Natural killer cell (primary cell): ENCODE measurements around the gene APPL2. TPM values are rescaled to one million over a fixed set of nuclear protein-coding genes. Genes with fewer than 3 reads are reported as not detected.
"Not testable (repeated sequence)": the region's sequence is repeated elsewhere in the genome, so short reads cannot be mapped to it uniquely, and the experiment has no call there.

Experiments
- ATAC-seq, 3 donors: fragments of 150-1000 bp in 2 of 3; fragments of 200-7000 bp in 1 of 3; cut with Tn5 transposase; 1 replicate in 1 of 3; 2 replicates in 2 of 3; pipeline ENCODE4 v1.10.0; 2021; ENCODE audit warnings: mild to moderate bottlenecking in 2 of 3, moderate library complexity in 2 of 3
- DNase-seq, 2 donors: peaks; one replicate each; pipeline versions ENCODE4 v3.0.0 to v3.0.0-alpha.2; 2013 to 2021; ENCODE audit warnings: mixed read lengths in 1 of 2
- H3K27ac ChIP-seq: one replicate; pipeline ENCODE4 v1.5.1; 2013; ENCODE audit warnings: mild to moderate bottlenecking, low read length
- H3K27me3 ChIP-seq: one replicate; pipeline ENCODE4 v1.6.1; 2013; ENCODE audit warnings: low read length; ENCODE audit not compliant: control insufficient read depth, insufficient read depth
- H3K36me3 ChIP-seq: one replicate; pipeline ENCODE4 v1.6.1; 2013; ENCODE audit warnings: low read length; ENCODE audit not compliant: control insufficient read depth, insufficient read depth
- H3K4me1 ChIP-seq: one replicate; pipeline ENCODE4 v1.6.1; 2013; ENCODE audit warnings: low read length; ENCODE audit not compliant: control insufficient read depth, insufficient read depth
- H3K4me3 ChIP-seq: one replicate; pipeline ENCODE4 v1.5.1; 2013; ENCODE audit warnings: low read length
- H3K9me3 ChIP-seq: one replicate; pipeline ENCODE4 v1.6.1; 2013; ENCODE audit warnings: low read length; ENCODE audit not compliant: control insufficient read depth, insufficient read depth
- H3K27ac Mint-ChIP-seq, 2 donors: one replicate each; pipeline ENCODE4 v1.8.0; 2022; ENCODE audit warnings: mild to moderate bottlenecking in 2 of 2, mixed read lengths in 2 of 2, moderate library complexity in 1 of 2
- H3K27me3 Mint-ChIP-seq, 2 donors: one replicate each; pipeline ENCODE4 v1.8.0; 2022; ENCODE audit warnings: low read depth in 2 of 2, mixed read lengths in 2 of 2
- H3K36me3 Mint-ChIP-seq: one replicate; pipeline ENCODE4 v1.8.0; 2022; ENCODE audit warnings: mixed read lengths
- H3K4me1 Mint-ChIP-seq, 2 donors: one replicate each; pipeline ENCODE4 v1.8.0; 2022; ENCODE audit warnings: mixed read lengths in 2 of 2
- H3K4me3 Mint-ChIP-seq: one replicate; pipeline ENCODE4 v1.8.0; 2022; ENCODE audit warnings: mild to moderate bottlenecking, moderate library complexity, mixed read lengths
- H3K9me3 Mint-ChIP-seq, 2 donors: one replicate each; pipeline ENCODE4 v1.8.0; 2022; ENCODE audit warnings: mixed read lengths in 2 of 2
- WGBS: methylation state at CpG from one replicate; pipeline ENCODE4 v1.1.7; 2013; ENCODE audit warnings: missing lambda C conversion rate; ENCODE audit not compliant: insufficient coverage; 5-methylcytosine and 5-hydroxymethylcytosine counted together
- intact Hi-C: fragments of 100-400 bp; cut with micrococcal nuclease; formaldehyde crosslinking; loops from one replicate; pipeline ENCODE4 v1.14.2; 2022
- total RNA-seq, 4 donors: library from RNA; stranded (reverse); fragments of 120-200 nt in 1 of 4; gene quantifications; one replicate each; pipeline versions ENCODE4 v1.2.3 to v1.2.4, GENCODE V29; 2013 to 2022
- TF ChIP-seq, protein P1 (sequence below): fragments of 200-600 bp; IDR thresholded peaks from one replicate; pipeline ENCODE4 v1.8.0; 2022; ENCODE audit warnings: antibody characterized with exemption

APPL2 gene
- total RNA-seq, 3 donors from 2014 or later (not counting 1 experiment from before 2014, with no cell fraction given) = 56.0 to 65.9 (median 64.2) TPM

DNA sequence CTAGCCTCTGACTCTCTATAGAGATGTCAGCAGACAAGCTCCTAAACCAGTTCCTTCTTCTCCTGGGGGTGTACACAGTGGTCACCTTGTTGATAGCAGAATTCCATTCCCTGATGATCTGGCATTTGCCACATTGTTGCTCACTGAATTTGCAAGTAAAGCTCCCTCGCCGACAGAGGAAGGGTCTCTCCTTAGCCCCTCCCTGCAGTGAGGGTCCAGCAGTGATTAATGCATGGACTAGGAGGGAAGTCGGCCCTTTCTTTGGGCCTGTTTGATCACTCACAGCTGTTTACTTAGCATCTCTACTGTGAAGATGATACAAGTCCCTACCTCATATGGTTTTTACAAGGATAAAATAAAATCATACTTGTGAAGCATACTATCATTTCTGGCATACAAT is 23.3 kb upstream of the APPL2 start:
- Histone ChIP-seq H3K4me3 (no peak overlapping the region), H3K4me1 (no peaks in the 10 kb centered on the region), H3K36me3 (no peaks in the 10 kb centered on the region), H3K27ac (no peak overlapping the region), H3K9me3 (no peaks in the 10 kb centered on the region), H3K27me3 (no peaks in the 10 kb centered on the region)
- TF ChIP-seq, protein P1, sequence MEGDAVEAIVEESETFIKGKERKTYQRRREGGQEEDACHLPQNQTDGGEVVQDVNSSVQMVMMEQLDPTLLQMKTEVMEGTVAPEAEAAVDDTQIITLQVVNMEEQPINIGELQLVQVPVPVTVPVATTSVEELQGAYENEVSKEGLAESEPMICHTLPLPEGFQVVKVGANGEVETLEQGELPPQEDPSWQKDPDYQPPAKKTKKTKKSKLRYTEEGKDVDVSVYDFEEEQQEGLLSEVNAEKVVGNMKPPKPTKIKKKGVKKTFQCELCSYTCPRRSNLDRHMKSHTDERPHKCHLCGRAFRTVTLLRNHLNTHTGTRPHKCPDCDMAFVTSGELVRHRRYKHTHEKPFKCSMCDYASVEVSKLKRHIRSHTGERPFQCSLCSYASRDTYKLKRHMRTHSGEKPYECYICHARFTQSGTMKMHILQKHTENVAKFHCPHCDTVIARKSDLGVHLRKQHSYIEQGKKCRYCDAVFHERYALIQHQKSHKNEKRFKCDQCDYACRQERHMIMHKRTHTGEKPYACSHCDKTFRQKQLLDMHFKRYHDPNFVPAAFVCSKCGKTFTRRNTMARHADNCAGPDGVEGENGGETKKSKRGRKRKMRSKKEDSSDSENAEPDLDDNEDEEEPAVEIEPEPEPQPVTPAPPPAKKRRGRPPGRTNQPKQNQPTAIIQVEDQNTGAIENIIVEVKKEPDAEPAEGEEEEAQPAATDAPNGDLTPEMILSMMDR = no peak
- H3K9me3 Mint-ChIP-seq = no peaks in the 10 kb centered on the region
- H3K27me3 Mint-ChIP-seq = peaks cover 12 to 24% of the 10 kb centered on the region in 2 donors
- H3K4me1 Mint-ChIP-seq = peaks cover 0 to 1% of the 10 kb centered on the region in 2 donors
- 95% methylated on average over 2 of the region's 3 CpGs for WGBS
- no peak for ATAC-seq
- H3K4me3 Mint-ChIP-seq = no peak overlapping the region
- DNase-seq = no peak
- no peak overlapping the region for H3K27ac Mint-ChIP-seq
- intact Hi-C loops = no loop called here
- H3K36me3 Mint-ChIP-seq = no peaks in the 10 kb centered on the region

DNA sequence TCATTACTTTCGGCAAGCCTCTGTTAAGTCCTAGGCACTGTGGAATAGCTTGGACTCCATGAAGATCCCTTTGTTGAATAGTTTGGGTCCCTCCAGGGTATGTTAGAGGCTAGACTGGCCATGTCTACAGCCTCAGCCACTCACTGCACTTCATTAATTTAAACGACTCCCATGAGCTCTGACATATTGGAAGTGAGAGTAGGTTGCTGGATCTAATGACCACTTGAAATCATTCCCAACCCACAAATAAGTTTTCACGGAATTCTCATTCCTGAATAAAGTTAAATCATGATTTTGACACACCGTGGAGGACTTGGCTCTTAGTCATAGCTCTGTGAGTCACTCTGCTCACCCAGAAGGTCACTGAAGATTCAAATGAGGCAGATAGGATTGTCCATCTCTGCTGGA is 21.4 kb upstream of the APPL2 start:
- H3K27me3 Mint-ChIP-seq = peaks cover 10 to 11% of the 10 kb centered on the region in 2 donors
- 57% methylated on average over 3 of the region's 4 CpGs for WGBS

DNA sequence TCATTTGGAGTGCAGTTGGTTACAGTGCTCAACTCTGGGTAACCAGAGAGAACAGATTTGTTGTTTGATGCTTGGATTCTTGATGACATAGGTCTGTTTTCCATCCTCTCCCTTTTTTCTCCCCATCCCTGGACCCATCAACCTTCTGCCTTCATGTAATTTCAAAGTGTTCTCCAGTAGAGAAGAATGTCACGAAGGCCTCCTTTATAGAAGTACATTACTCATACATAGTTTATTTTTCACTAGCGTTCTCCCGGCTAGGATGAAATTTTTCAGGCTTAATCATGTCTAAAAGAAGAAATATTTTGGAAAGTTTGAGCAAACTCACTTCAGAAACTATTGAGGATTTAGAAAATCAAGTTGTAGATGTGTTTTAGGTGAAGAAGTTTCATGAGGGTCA is 20.9 kb upstream of the APPL2 start:
- H3K9me3 ChIP-seq = no peaks in the 10 kb centered on the region
- intact Hi-C loops = no loop called here
- ATAC-seq = no peak
- no peaks in the 10 kb centered on the region for H3K27me3 ChIP-seq
- H3K4me1 ChIP-seq = no peaks in the 10 kb centered on the region
- no peak overlapping the region for H3K27ac Mint-ChIP-seq
- DNase-seq = no peak
- H3K27me3 Mint-ChIP-seq = peaks cover 7% of the 10 kb centered on the region in 2 donors
- no peak overlapping the region for H3K4me3 Mint-ChIP-seq
- no peaks in the 10 kb centered on the region for H3K36me3 ChIP-seq
- H3K27ac ChIP-seq = no peak overlapping the region
- peaks cover 0 to 5% of the 10 kb centered on the region in 2 donors for H3K4me1 Mint-ChIP-seq
- H3K36me3 Mint-ChIP-seq = no peaks in the 10 kb centered on the region
- no peaks in the 10 kb centered on the region for H3K9me3 Mint-ChIP-seq
- TF ChIP-seq, protein P1 = no peak
- 90% methylated on average over 3 of the region's 3 CpGs for WGBS
- no peak overlapping the region for H3K4me3 ChIP-seq

More for the DNA sequence above, 21.4 kb upstream of the APPL2 start:
- Histone ChIP-seq H3K36me3 (no peaks in the 10 kb centered on the region), H3K27ac (no peak overlapping the region), H3K27me3 (no peaks in the 10 kb centered on the region), H3K4me3 (no peak overlapping the region), H3K4me1 (no peaks in the 10 kb centered on the region), H3K9me3 (no peaks in the 10 kb centered on the region)
- no peak overlapping the region for H3K4me3 Mint-ChIP-seq
- ATAC-seq (no peak), DNase-seq (no peak)
- H3K27ac Mint-ChIP-seq = no peak overlapping the region
- H3K36me3 Mint-ChIP-seq = no peaks in the 10 kb centered on the region
- H3K4me1 Mint-ChIP-seq = peaks cover 0 to 5% of the 10 kb centered on the region in 2 donors
- intact Hi-C loops = no loop called here
- no peaks in the 10 kb centered on the region for H3K9me3 Mint-ChIP-seq
- TF ChIP-seq, protein P1 = no peak

DNA sequence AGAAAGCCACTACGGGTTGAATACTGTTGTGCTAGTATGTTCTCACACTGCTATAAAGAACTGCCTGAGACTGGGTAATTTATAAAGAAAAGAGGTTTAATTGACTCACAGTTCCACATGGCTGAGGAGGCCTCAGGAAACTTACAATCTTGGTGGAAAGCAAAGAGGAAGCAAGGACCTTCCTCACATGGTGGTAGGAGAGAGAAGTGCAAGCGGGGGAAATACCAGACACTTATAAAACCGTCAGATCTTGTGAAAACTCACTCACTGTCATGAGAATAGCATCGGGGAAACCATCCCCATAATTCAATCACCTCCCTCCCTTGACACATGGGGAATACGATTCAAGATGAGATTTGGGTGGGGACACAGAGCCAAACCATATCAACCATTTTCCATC is 20.5 kb upstream of the APPL2 start:
- H3K36me3 ChIP-seq, intact Hi-C loops, H3K9me3 ChIP-seq, H3K27me3 ChIP-seq, H3K36me3 Mint-ChIP-seq, ATAC-seq, H3K27me3 Mint-ChIP-seq, H3K4me1 ChIP-seq, H3K4me1 Mint-ChIP-seq, H3K9me3 Mint-ChIP-seq, H3K4me3 Mint-ChIP-seq, DNase-seq, H3K27ac ChIP-seq, H3K4me3 ChIP-seq, H3K27ac Mint-ChIP-seq: not testable (repeated sequence)
- 84% methylated on average over 4 of the region's 5 CpGs for WGBS
